Measurements from ENCODE around the gene STOML1. TPM values are rescaled to one million over a fixed set of nuclear protein-coding genes. Genes with fewer than 3 reads are reported as not detected.
"Not testable (repeated sequence)": the region's sequence is repeated elsewhere in the genome, so short reads cannot be mapped to it uniquely, and the experiment has no call there.

STOML1 gene
- total and polyA plus RNA-seq, 9 of the 15 experiments (the other 6 are each of a cell fraction or from before 2014, with no cell fraction given): 0.25 to 9.7 (median 4.6) TPM

DNA sequence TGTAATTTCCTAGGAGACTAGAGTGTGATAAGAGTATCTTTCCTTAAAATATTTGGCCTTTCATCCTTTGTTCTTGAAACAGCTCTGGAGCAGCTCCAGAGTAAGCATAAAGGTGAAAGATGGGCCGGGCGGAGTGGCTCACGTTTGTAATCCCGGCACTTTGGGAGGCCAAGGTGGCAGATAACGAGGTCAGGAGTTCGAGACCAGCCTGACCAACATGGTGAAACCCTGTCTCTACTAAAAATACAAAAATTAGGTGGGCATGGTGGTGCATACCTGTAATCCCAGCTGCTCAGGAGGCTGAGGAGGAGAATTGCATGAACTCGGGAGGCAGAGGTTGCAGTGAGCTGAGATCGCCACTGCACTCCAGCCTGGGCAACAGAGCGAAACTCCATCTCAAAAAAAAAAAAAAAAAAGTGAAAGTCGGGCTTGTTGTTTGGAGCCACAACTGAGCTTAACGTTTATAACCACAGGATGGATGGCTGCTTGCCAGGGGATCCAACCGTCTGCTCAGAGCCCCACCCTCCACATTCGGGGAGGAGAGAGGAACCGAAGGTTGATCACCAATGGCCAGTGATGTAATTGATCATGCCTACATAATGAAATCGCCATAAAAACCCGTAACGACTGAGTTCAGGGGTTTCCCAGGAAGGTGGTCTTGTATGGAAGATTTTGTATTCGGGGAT is 16.5 kb downstream of the STOML1 start:
- ChIA-PET POLR2A (interaction anchor here (0.8 to 0.9 kb wide), 2 partner anchors 9 to 74 kb away, joined by 3 read pairs; no protein-coding TSS in a partner anchor), CTCF (ENCODE audit: low intra/inter-chr PET ratio) (interaction anchor here (0.7 kb wide), 1 partner anchor 11 kb away, joined by 4 read pairs; no protein-coding TSS in a partner anchor)
- in situ Hi-C loops (cut with MboI): loop anchor here (5.0 kb wide), 1 partner anchor 62 kb away; no protein-coding TSS in a partner anchor
- DNase-seq (ENCODE audit: extremely low read depth in 1 of 4, low spot score in 3 of 4): peak in 3 of 4 experiments; percentile 28 to 33 (median 30)
- H4K20me1 ChIP-seq (replicated peaks; ENCODE audit: control insufficient read depth, insufficient read depth, low read length); H2AFZ ChIP-seq (ENCODE audit: low read depth, low read length); H3K9me1 ChIP-seq (ENCODE audit: control insufficient read depth, insufficient read depth, low read length); H3K4me3 ChIP-seq; BruUV-seq (replicated peaks); H3K9ac ChIP-seq (ENCODE audit: insufficient read depth in 1 of 2, low read depth in 2 of 2, low read length in 2 of 2); intact Hi-C loops (cut with micrococcal nuclease); ATAC-seq; H3K9me3 ChIP-seq (replicated peaks; ENCODE audit: control insufficient read depth, insufficient read depth, low read depth, low read length); H3K36me3 ChIP-seq (ENCODE audit: control insufficient read depth, insufficient read depth, low read length); H3K27ac ChIP-seq (ENCODE audit: extremely low read depth, low read depth, low read length); H3K4me2 ChIP-seq (ENCODE audit: insufficient read depth, low read length); H3K79me2 ChIP-seq (ENCODE audit: control insufficient read depth, insufficient read depth, low read length): not testable (repeated sequence)
- Histone ChIP-seq H3K4me1 (replicated peaks in 1 of 2; ENCODE audit: control insufficient read depth in 2 of 2, insufficient read depth in 2 of 2, low read length in 2 of 2) (peaks cover 0 to 12% of the 10 kb centered on the region in 2 experiments; a peak in 2 of 5 replicates), H3K27me3 (ENCODE audit: control insufficient read depth in 2 of 2, insufficient read depth in 2 of 2, low read length in 2 of 2) (peaks cover 0 to 21% of the 10 kb centered on the region in 2 experiments; a peak in 3 of 5 replicates)
- WGBS (ENCODE audit: insufficient coverage, low coverage, missing lambda C conversion rate): 2% methylated on average over 16 of the region's 18 CpGs
- peak; percentile 11 for FAIRE-seq
- TF ChIP-seq ZNF384 (IDR thresholded peaks at IDR 0.05; ENCODE audit: low read depth, low read length) (peak; percentile 49; the same call in 1 of the 2 replicates), NFIC (IDR thresholded peaks at IDR 0.05) (peak; percentile 58)
- TF ChIP-seq, protein P1, sequence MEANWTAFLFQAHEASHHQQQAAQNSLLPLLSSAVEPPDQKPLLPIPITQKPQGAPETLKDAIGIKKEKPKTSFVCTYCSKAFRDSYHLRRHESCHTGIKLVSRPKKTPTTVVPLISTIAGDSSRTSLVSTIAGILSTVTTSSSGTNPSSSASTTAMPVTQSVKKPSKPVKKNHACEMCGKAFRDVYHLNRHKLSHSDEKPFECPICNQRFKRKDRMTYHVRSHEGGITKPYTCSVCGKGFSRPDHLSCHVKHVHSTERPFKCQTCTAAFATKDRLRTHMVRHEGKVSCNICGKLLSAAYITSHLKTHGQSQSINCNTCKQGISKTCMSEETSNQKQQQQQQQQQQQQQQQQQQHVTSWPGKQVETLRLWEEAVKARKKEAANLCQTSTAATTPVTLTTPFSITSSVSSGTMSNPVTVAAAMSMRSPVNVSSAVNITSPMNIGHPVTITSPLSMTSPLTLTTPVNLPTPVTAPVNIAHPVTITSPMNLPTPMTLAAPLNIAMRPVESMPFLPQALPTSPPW (CRISPR knock-in tag; IDR thresholded peaks at IDR 0.05): peak; percentile 21; the same call in 1 of the 2 replicates

DNA sequence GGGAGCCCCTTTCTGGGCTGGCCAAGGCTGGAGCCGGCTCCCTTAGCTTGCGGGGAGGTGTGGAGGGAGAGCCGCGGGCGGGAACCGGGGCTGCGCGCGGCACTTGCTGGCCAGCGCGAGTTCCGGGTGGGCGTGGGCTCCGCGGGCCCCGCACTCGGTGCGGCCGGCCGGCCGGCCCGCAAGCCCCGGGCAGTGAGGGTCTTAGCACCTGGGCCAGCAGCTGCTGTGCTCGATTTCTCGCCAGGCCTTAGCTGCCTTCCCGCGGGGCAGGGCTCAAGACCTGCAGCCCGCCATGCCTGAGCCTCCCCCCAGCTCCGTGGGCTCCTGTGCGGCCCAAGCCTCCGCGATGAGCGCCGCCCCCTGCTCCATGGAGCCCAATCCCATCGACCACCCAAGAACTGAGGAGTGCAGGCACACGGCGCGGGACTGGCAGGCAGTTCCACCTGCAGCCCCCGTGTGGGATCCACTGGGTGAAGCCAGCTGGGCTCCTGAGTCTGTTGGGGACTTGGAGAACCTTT is 18.4 kb downstream of the STOML1 start:
- H3K79me2 ChIP-seq (ENCODE audit: control insufficient read depth, insufficient read depth, low read length); H3K9ac ChIP-seq (ENCODE audit: insufficient read depth in 1 of 2, low read depth in 2 of 2, low read length in 2 of 2): not testable (repeated sequence)
- 63% methylated on average over 13 of the region's 39 CpGs for WGBS (ENCODE audit: insufficient coverage, low coverage, missing lambda C conversion rate)

More for the DNA sequence above, 18.4 kb downstream of the STOML1 start:
- Histone ChIP-seq H3K27me3 (ENCODE audit: control insufficient read depth in 2 of 2, insufficient read depth in 2 of 2, low read length in 2 of 2) (peaks cover 0 to 21% of the 10 kb centered on the region in 2 experiments; a peak in 3 of 5 replicates), H3K4me1 (replicated peaks in 1 of 2; ENCODE audit: control insufficient read depth in 2 of 2, insufficient read depth in 2 of 2, low read length in 2 of 2) (peaks cover 0 to 12% of the 10 kb centered on the region in 2 experiments; a peak in 2 of 5 replicates)
- FAIRE-seq; ATAC-seq; DNase-seq (ENCODE audit: extremely low read depth in 1 of 4, low spot score in 3 of 4); BruUV-seq (replicated peaks); H3K9me3 ChIP-seq (replicated peaks; ENCODE audit: control insufficient read depth, insufficient read depth, low read depth, low read length); H3K4me3 ChIP-seq; H3K9me1 ChIP-seq (ENCODE audit: control insufficient read depth, insufficient read depth, low read length); H2AFZ ChIP-seq (ENCODE audit: low read depth, low read length); H3K4me2 ChIP-seq (ENCODE audit: insufficient read depth, low read length); H4K20me1 ChIP-seq (replicated peaks; ENCODE audit: control insufficient read depth, insufficient read depth, low read length); POLR2A ChIA-PET; H3K27ac ChIP-seq (ENCODE audit: extremely low read depth, low read depth, low read length); H3K36me3 ChIP-seq (ENCODE audit: control insufficient read depth, insufficient read depth, low read length): not testable (repeated sequence)
- CTCF ChIA-PET (ENCODE audit: low intra/inter-chr PET ratio): interaction anchor here (1.4 to 1.9 kb wide), 2 partner anchors 64 to 347 kb away, joined by 4 to 18 read pairs; no protein-coding TSS in a partner anchor
- in situ Hi-C loops (cut with MboI): loop anchor here (25.0 kb wide), 1 partner anchor 1314 kb away; the partner anchor contains the start of gene GOLGA6D
- intact Hi-C loops (cut with micrococcal nuclease): loop anchor here (2.0 to 5.0 kb wide), 2 partner anchors 79 to 347 kb away; no protein-coding TSS in a partner anchor
